HepG2 (cell line): ENCODE data around the gene CEP78. TPM values are rescaled to one million over a fixed set of nuclear protein-coding genes. Genes with fewer than 3 reads are reported as not detected.

ENCODE experiments used
- ATAC-seq: fragments of 200-7000 bp; cut with Tn5 transposase; 3 replicates; pipeline ENCODE4 v1.9.1; 2020; ENCODE audit warnings: mild to moderate bottlenecking, moderate library complexity
- BruUV-seq: library from RNA; stranded (reverse); fragments of 400-500 nt; replicated peaks from 2 replicates; lab custom pipeline; 2021; lab: Mats Ljungman, UMichigan
- CTCF ChIA-PET: fragments of 300-600 bp; formaldehyde crosslinking; extraction: SDS; loops from one replicate; lab custom pipeline; 2021; ENCODE audit warnings: low total read pairs, inconsistent platforms, low intra/inter-chr PET ratio; lab: Yijun Ruan, JAX
- POLR2A ChIA-PET: fragments of 350-600 bp; sonication (Branson Sonifier 250); formaldehyde crosslinking; loops from one replicate; lab custom pipeline; 2020; ENCODE audit warnings: antibody characterized with exemption, inconsistent platforms; lab: Yijun Ruan, JAX
- DNase-seq: peaks from one replicate; pipeline ENCODE4 v3.0.0-alpha.2; 2015; ENCODE audit warnings: low spot score
- FAIRE-seq: peaks from 3 replicates; lab custom pipeline; 2011; peaks lifted over from hg19 to GRCh38; lab: Jason Lieb, UNC
- H2AFZ ChIP-seq: one replicate; pipeline ENCODE4 v1.6.1; 2011; ENCODE audit warnings: low read length, inconsistent platforms
- H3K27ac ChIP-seq: fragments of 300-600 bp; 3 replicates; pipeline ENCODE4 v1.8.0; 2011; ENCODE audit warnings: mixed run types, mild to moderate bottlenecking, mixed read lengths, low read length, inconsistent platforms; ENCODE audit not compliant: insufficient read depth; ENCODE audit errors: extremely low read length
- H3K27me3 ChIP-seq, 2 experiments: fragments of 200-600 bp in 1 of 2; 2 replicates in 1 of 2; 3 replicates in 1 of 2; pipeline versions ENCODE4 v1.6.0 to v1.8.0; 2011; ENCODE audit warnings: low read length in 2 of 2, mild to moderate bottlenecking in 2 of 2, moderate library complexity in 2 of 2, inconsistent platforms in 1 of 2; ENCODE audit not compliant: insufficient read depth in 2 of 2, control insufficient read depth in 1 of 2
- H3K36me3 ChIP-seq, 2 experiments: fragments of 200-600 bp in 1 of 2; replicated peaks in 1 of 2; 2 replicates in 1 of 2; 3 replicates in 1 of 2; pipeline versions ENCODE4 v1.5.1 to v1.8.0; 2011; ENCODE audit warnings: low read length in 2 of 2, inconsistent platforms in 1 of 2; ENCODE audit not compliant: insufficient read depth in 2 of 2, control insufficient read depth in 1 of 2
- H3K4me1 ChIP-seq: 2 replicates; pipeline ENCODE4 v1.5.1; 2012; ENCODE audit warnings: low read length, inconsistent platforms; ENCODE audit not compliant: insufficient read depth
- H3K4me2 ChIP-seq: 2 replicates; pipeline ENCODE4 v1.6.0; 2011; ENCODE audit warnings: low read depth, low read length, inconsistent platforms
- H3K4me3 ChIP-seq, 3 experiments: fragments of 200-600 bp in 1 of 3; sonication (generic), shearing (Covaris generic) in 1 of 3; replicated peaks in 1 of 3; 2 replicates each; pipeline ENCODE4 v1.5.1; 2011 to 2016; ENCODE audit warnings: low read length in 3 of 3, inconsistent platforms in 2 of 3, low read depth in 2 of 3, mild to moderate bottlenecking in 2 of 3, control low read depth in 1 of 3, mixed read lengths in 1 of 3; ENCODE audit not compliant: insufficient read depth in 1 of 3
- H3K79me2 ChIP-seq: one replicate; pipeline ENCODE4 v1.6.1; 2011; ENCODE audit warnings: low read length, inconsistent platforms; ENCODE audit not compliant: insufficient read depth
- H3K9ac ChIP-seq: 2 replicates; pipeline ENCODE4 v1.6.0; 2011; ENCODE audit warnings: mild to moderate bottlenecking, low read depth, low read length, inconsistent platforms; ENCODE audit not compliant: insufficient read depth
- H3K9me3 ChIP-seq: 2 replicates; pipeline ENCODE4 v1.5.1; 2012; ENCODE audit warnings: mild to moderate bottlenecking, low read length
- H4K20me1 ChIP-seq: 2 replicates; pipeline ENCODE4 v1.6.0; 2011; ENCODE audit warnings: inconsistent platforms, mild to moderate bottlenecking, low read length, moderate library complexity; ENCODE audit not compliant: insufficient read depth
- ADNP ChIP-seq: sonication (generic); formaldehyde crosslinking; IDR thresholded peaks from 2 replicates; pipeline ENCODE4 v1.4.0; 2020; ENCODE audit warnings: missing genetic modification reagents
- ATRX ChIP-seq: sonication (generic); formaldehyde crosslinking; IDR thresholded peaks from 2 replicates; pipeline ENCODE4 v1.4.0; 2020; ENCODE audit warnings: missing genetic modification reagents, borderline replicate concordance
- HDAC2 ChIP-seq: sonication (generic); formaldehyde crosslinking; IDR thresholded peaks from 2 replicates; pipeline ENCODE4 v1.4.0; 2020; ENCODE audit warnings: missing genetic modification reagents
- HNRNPL ChIP-seq: fragments of 200-400 bp; formaldehyde crosslinking; IDR thresholded peaks from 2 replicates; pipeline ENCODE4 v1.6.1; 2017; ENCODE audit warnings: mild to moderate bottlenecking, low read depth, low read length
- MED13 ChIP-seq: sonication (generic); formaldehyde crosslinking; IDR thresholded peaks from 2 replicates; pipeline ENCODE4 v1.5.0; 2020; ENCODE audit warnings: missing genetic modification reagents
- NKX3-1 ChIP-seq: sonication (generic); formaldehyde crosslinking; IDR thresholded peaks from 2 replicates; pipeline ENCODE4 v1.5.0; 2020; ENCODE audit warnings: missing genetic modification reagents
- POLR2AphosphoS5 ChIP-seq: IDR thresholded peaks from 2 replicates; pipeline ENCODE4 v1.6.1; 2012; ENCODE audit warnings: low read depth, low read length
- TBP ChIP-seq: sonication (generic); formaldehyde crosslinking; IDR thresholded peaks from 2 replicates; pipeline ENCODE4 v1.5.0; 2020; ENCODE audit warnings: missing genetic modification reagents
- TCF7L2 ChIP-seq: IDR thresholded peaks from 2 replicates; pipeline ENCODE4 v1.6.1; 2011; ENCODE audit warnings: mild to moderate bottlenecking, low read depth, low read length, moderate library complexity
- TGIF2 ChIP-seq: IDR thresholded peaks from 2 replicates; pipeline ENCODE4 v1.6.1; 2016; ENCODE audit warnings: control low read depth, missing compliant biosample characterization
- ZBTB3 ChIP-seq: sonication (generic); formaldehyde crosslinking; IDR thresholded peaks from 2 replicates; pipeline ENCODE4 v1.4.0; 2020; ENCODE audit warnings: low read depth, mild to moderate bottlenecking, moderate library complexity, missing genetic modification reagents, borderline replicate concordance
- ZNF10 ChIP-seq: sonication (generic); formaldehyde crosslinking; IDR thresholded peaks from 2 replicates; pipeline ENCODE4 v1.4.0; 2020; ENCODE audit warnings: mild to moderate bottlenecking, low read depth, missing genetic modification reagents, borderline replicate concordance
- ZNF232 ChIP-seq: sonication (generic); formaldehyde crosslinking; IDR thresholded peaks from 2 replicates; pipeline ENCODE4 v1.4.0; 2020; ENCODE audit warnings: missing genetic modification reagents, borderline replicate concordance
- ZNF709 ChIP-seq: sonication (generic); formaldehyde crosslinking; IDR thresholded peaks from 2 replicates; pipeline ENCODE4 v1.5.0; 2020; ENCODE audit warnings: mild to moderate bottlenecking, missing genetic modification reagents
- ZNF720 ChIP-seq: sonication (generic); formaldehyde crosslinking; IDR thresholded peaks from 2 replicates; pipeline ENCODE4 v1.4.0; 2020; ENCODE audit warnings: missing genetic modification reagents
- WGBS: methylation state at CpG from one replicate; pipeline ENCODE4 v1.1.6; 2017; ENCODE audit warnings: low lambda C conversion rate; 5-methylcytosine and 5-hydroxymethylcytosine counted together
- in situ Hi-C: cut with HindIII; loops from 2 replicates; pipeline ENCODE4 v1.10.0; 2017; ENCODE audit warnings: low pct_unique_long_range_greater_than_20kb; ENCODE audit not compliant: extremely low pct_ligation_motif_present
- intact Hi-C: fragments of 100-400 bp; cut with micrococcal nuclease; formaldehyde crosslinking; loops from one replicate; pipeline ENCODE4 v1.10.0; 2022; ENCODE audit not compliant: unreplicated experiment
- polyA plus RNA-seq, 8 experiments: library from polyadenylated mRNA; depleted of rRNA in 3 of 8; stranded (reverse) in 7 of 8; unstranded in 1 of 8; fragments of >200 nt; fragmentation: Illumina TruSeq in 4 of 8; extraction: Trizol in 4 of 8; gene quantifications; 2 replicates each; pipeline versions ENCODE4 v1.2.1 to v1.2.3, GENCODE V29; 2011 to 2016; ENCODE audit warnings: low read depth in 4 of 8, missing spikeins in 1 of 8, mixed read lengths in 1 of 8; ENCODE audit not compliant: insufficient read depth in 1 of 8
- total RNA-seq, 5 experiments: library from RNA; depleted of rRNA; stranded (reverse); fragments of >200 nt; fragmentation: Illumina TruSeq; extraction: Trizol; gene quantifications; 2 replicates each; pipeline ENCODE4 v1.2.3, GENCODE V29; 2016; ENCODE audit warnings: low read depth in 1 of 5

CEP78 gene
- total and polyA plus RNA-seq, 2 of the 13 experiments (the other 11 are each of a cell fraction or from before 2014, with no cell fraction given), result 5.1 to 30.8 TPM

GRCh38 chr9:78243130-78243529 is 7.3 kb downstream of the CEP78 start:
- Histone ChIP-seq H3K9ac (no peak overlapping the region), H3K4me3 (no peak overlapping the region), H4K20me1 (no peaks in the 10 kb centered on the region), H3K27ac (no peak overlapping the region), H3K4me2 (no peak overlapping the region), H3K27me3 (no peaks in the 10 kb centered on the region), H3K36me3 (peaks cover 3 to 26% of the 10 kb centered on the region in 2 experiments; a peak in 4 of 5 replicates), H2AFZ (no peak overlapping the region), H3K79me2 (no peaks in the 10 kb centered on the region), H3K4me1 (peaks cover 25% of the 10 kb centered on the region), H3K9me3 (no peaks in the 10 kb centered on the region)
- intact Hi-C loops, result no loop called here
- 100% methylated on average over 1 of the region's 1 CpG for WGBS
- no TSS peak for BruUV-seq
- in situ Hi-C loops, result no loop called here
- DNase-seq (no peak), FAIRE-seq (no peak), ATAC-seq (no peak)
- ChIA-PET CTCF (no interaction called here), POLR2A (no interaction called here)
- TF ChIP-seq TCF7L2 (no peak), TGIF2 (no peak)

GRCh38 chr9:78245401-78245800 is 9.5 kb downstream of the CEP78 start:
- intact Hi-C loops (no loop called here), in situ Hi-C loops (no loop called here)

More at GRCh38 chr9:78245401-78245800, 9.5 kb downstream of the CEP78 start:
- no peak overlapping the region for H3K27ac ChIP-seq
- TF ChIP-seq ADNP (CRISPR knock-in tag) (no peak), ATRX (no peak), ZNF720 (CRISPR knock-in tag) (no peak), ZNF10 (CRISPR knock-in tag) (no peak), ZBTB3 (no peak), NKX3-1 (CRISPR knock-in tag) (no peak), POLR2AphosphoS5 (no peak), HDAC2 (no peak), MED13 (CRISPR knock-in tag) (no peak), ZNF709 (CRISPR knock-in tag) (no peak), ZNF232 (CRISPR knock-in tag) (no peak), HNRNPL (no peak), TBP (CRISPR knock-in tag) (no peak)
- TF ChIP-seq, all 625 proteins: peak for 0
- H4K20me1 ChIP-seq, result no peaks in the 10 kb centered on the region
- no peak overlapping the region for H3K4me3 ChIP-seq
- 91% methylated on average over 1 of the region's 1 CpG for WGBS
- H3K4me1 ChIP-seq, result 0 out of 2 replicates have a peak, but pooled peaks cover 6% of the 10 kb centered on the region
- CTCF ChIA-PET, result no interaction called here
- FAIRE-seq, result no peak
- H3K4me2 ChIP-seq, result no peak overlapping the region
- no peak overlapping the region for H3K9ac ChIP-seq
- H3K79me2 ChIP-seq, result no peaks in the 10 kb centered on the region
- no peak overlapping the region for H2AFZ ChIP-seq
- ATAC-seq, result no peak
- peaks cover 4 to 31% of the 10 kb centered on the region in 2 experiments for H3K36me3 ChIP-seq
- H3K9me3 ChIP-seq, result no peaks in the 10 kb centered on the region
- no TSS peak for BruUV-seq
- POLR2A ChIA-PET, result no interaction called here
- no peak for DNase-seq
- no peaks in the 10 kb centered on the region for H3K27me3 ChIP-seq
